ENCODE results near the gene PIK3C2G. TPM values are rescaled to one million over a fixed set of nuclear protein-coding genes. Genes with fewer than 3 reads are reported as not detected.

PIK3C2G gene
- polyA plus RNA-seq, 1 donor (not counting 4 experiments of a cell fraction or from before 2014, with no cell fraction given), result 3.7 TPM

GRCh38 chr12:18375583-18375982 is 114.3 kb downstream of the PIK3C2G start:
- no peak overlapping the region for H3K4me3 ChIP-seq (ENCODE audit: control insufficient read depth in 2 of 3, extremely low read depth in 1 of 3, insufficient read depth in 2 of 3, low read depth in 1 of 3, low read length in 3 of 3)
- H3K9me3 ChIP-seq (ENCODE audit: control insufficient read depth, low read depth, low read length), result no peaks in the 10 kb centered on the region
- no peak overlapping the region for H3K27ac ChIP-seq (ENCODE audit: control insufficient read depth, insufficient read depth, low read length)
- no peaks in the 10 kb centered on the region for H3K36me3 ChIP-seq (ENCODE audit: control insufficient read depth in 2 of 2, extremely low read depth in 1 of 2, insufficient read depth in 2 of 2, low read length in 2 of 2)
- DNase-seq (ENCODE audit: low read depth, low spot score) (no peak), FAIRE-seq (no peak)
- H3K79me2 ChIP-seq (ENCODE audit: control insufficient read depth, insufficient read depth, low read length), result no peaks in the 10 kb centered on the region
- H3K9ac ChIP-seq (ENCODE audit: control insufficient read depth, extremely low read depth, insufficient read depth, low read length), result no peak overlapping the region
- no peak overlapping the region for H3K4me2 ChIP-seq (ENCODE audit: control insufficient read depth, extremely low read depth, insufficient read depth, low read depth, low read length)
- TF ChIP-seq CTCF (optimal IDR thresholded peaks at IDR 0.05 in 1 of 3, IDR thresholded peaks at IDR 0.05 in 1 of 3, conservative IDR thresholded peaks at IDR 0.05 in 1 of 3; ENCODE audit: extremely low read depth in 1 of 3, insufficient read depth in 2 of 3, low read length in 3 of 3) (no peak), EZH2 (IDR thresholded peaks at IDR 0.05; ENCODE audit: low read length) (no peak)
- H3K4me1 ChIP-seq (ENCODE audit: control insufficient read depth, extremely low read depth, insufficient read depth, low read length), result no peaks in the 10 kb centered on the region
- H2AFZ ChIP-seq (ENCODE audit: control insufficient read depth, low read length), result no peak overlapping the region
- dilution Hi-C loops (cut with MboI; ENCODE audit: extremely low pct_ligation_motif_present, low sequenced_read_pairs), result no loop called here
- H3K9me1 ChIP-seq (ENCODE audit: control insufficient read depth, extremely low read depth, insufficient read depth, low read length), result no peaks in the 10 kb centered on the region
- no peaks in the 10 kb centered on the region for H3K27me3 ChIP-seq (ENCODE audit: control insufficient read depth, extremely low read depth, insufficient read depth, low read length)
- H4K20me1 ChIP-seq (ENCODE audit: control insufficient read depth, extremely low read depth, insufficient read depth, low read length), result no peaks in the 10 kb centered on the region

- Histone ChIP-seq H3K9me3 (ENCODE audit: control insufficient read depth, low read depth, low read length) (no peaks in the 10 kb centered on the region), H3K9ac (ENCODE audit: control insufficient read depth, extremely low read depth, insufficient read depth, low read length) (no peak overlapping the region), H3K79me2 (ENCODE audit: control insufficient read depth, insufficient read depth, low read length) (no peaks in the 10 kb centered on the region), H3K27me3 (ENCODE audit: control insufficient read depth, extremely low read depth, insufficient read depth, low read length) (no peaks in the 10 kb centered on the region), H4K20me1 (ENCODE audit: control insufficient read depth, extremely low read depth, insufficient read depth, low read length) (no peaks in the 10 kb centered on the region), H3K27ac (ENCODE audit: control insufficient read depth, insufficient read depth, low read length) (no peak overlapping the region), H2AFZ (ENCODE audit: control insufficient read depth, low read length) (no peak overlapping the region), H3K36me3 (ENCODE audit: control insufficient read depth in 2 of 2, extremely low read depth in 1 of 2, insufficient read depth in 2 of 2, low read length in 2 of 2) (no peaks in the 10 kb centered on the region), H3K4me3 (ENCODE audit: control insufficient read depth in 2 of 3, extremely low read depth in 1 of 3, insufficient read depth in 2 of 3, low read depth in 1 of 3, low read length in 3 of 3) (no peak overlapping the region), H3K4me2 (ENCODE audit: control insufficient read depth, extremely low read depth, insufficient read depth, low read depth, low read length) (no peak overlapping the region), H3K9me1 (ENCODE audit: control insufficient read depth, extremely low read depth, insufficient read depth, low read length) (no peaks in the 10 kb centered on the region), H3K4me1 (ENCODE audit: control insufficient read depth, extremely low read depth, insufficient read depth, low read length) (peaks cover 14% of the 10 kb centered on the region)
- TF ChIP-seq CTCF (optimal IDR thresholded peaks at IDR 0.05 in 1 of 3, IDR thresholded peaks at IDR 0.05 in 1 of 3, conservative IDR thresholded peaks at IDR 0.05 in 1 of 3; ENCODE audit: extremely low read depth in 1 of 3, insufficient read depth in 2 of 3, low read length in 3 of 3), result no peak
- TF ChIP-seq EZH2 (IDR thresholded peaks at IDR 0.05; ENCODE audit: low read length), result no peak
- dilution Hi-C loops (cut with MboI; ENCODE audit: extremely low pct_ligation_motif_present, low sequenced_read_pairs), result no loop called here
- FAIRE-seq, result no peak
- no peak for DNase-seq (ENCODE audit: low read depth, low spot score)
Measured at GRCh38 chr12:18382236-18382885, 121.0 kb downstream of the PIK3C2G start.

Measured in keratinocyte (primary cell).